ENCODE results near the gene SPRR2B.
"Not testable (repeated sequence)": the region's sequence is repeated elsewhere in the genome, so short reads cannot be mapped to it uniquely, and the experiment has no call there.

The SPRR2B gene

GRCh38 chr1:153058826-153059784 lies 12.3 kb downstream of the SPRR2B start:
- Mint-ChIP-seq H3K27me3 (peaks cover 15% of the 10 kb centered on the region), H3K27ac (no peak overlapping the region), H3K4me1 (no peaks in the 10 kb centered on the region), H3K4me3 (no peak overlapping the region), H3K36me3 (no peaks in the 10 kb centered on the region), H3K9me3 (no peaks in the 10 kb centered on the region)
- no peak for ATAC-seq (ENCODE audit: low read depth)
- DNase-seq (ENCODE audit: low spot score in 2 of 2): no peak

GRCh38 chr1:153058154-153058553 lies 13.3 kb downstream of the SPRR2B start:
- H3K4me1 Mint-ChIP-seq: no peaks in the 10 kb centered on the region
- no peaks in the 10 kb centered on the region for H3K9me3 Mint-ChIP-seq
- no peak overlapping the region for H3K4me3 Mint-ChIP-seq
- DNase-seq (ENCODE audit: low spot score in 2 of 2) (no peak), ATAC-seq (ENCODE audit: low read depth) (no peak)
- no peak overlapping the region for H3K27ac Mint-ChIP-seq
- no peaks in the 10 kb centered on the region for H3K36me3 Mint-ChIP-seq
- H3K27me3 Mint-ChIP-seq: peaks cover 19% of the 10 kb centered on the region

GRCh38 chr1:153057375-153057774 lies 14.0 kb downstream of the SPRR2B start, which contains the start of gene SPRR2A:
Gene SPRR2A, minus strand, starts transcription at chr1:153057512. Its CDS starts 777 bp downstream, at chr1:153056735.
- Mint-ChIP-seq H3K9me3 (peaks cover 4% of the 10 kb centered on the region), H3K36me3 (no peaks in the 10 kb centered on the region), H3K4me3 (no peak within 1 kb of the TSS), H3K27ac (no peak within 1 kb of the TSS), H3K27me3 (peaks cover 20% of the 10 kb centered on the region), H3K4me1 (no peaks in the 10 kb centered on the region)
- ATAC-seq (ENCODE audit: low read depth): no peak
- DNase-seq (ENCODE audit: low spot score in 2 of 2): no peak

- H3K4me3 Mint-ChIP-seq; H3K27ac Mint-ChIP-seq; H3K9me3 Mint-ChIP-seq; DNase-seq (ENCODE audit: low spot score in 2 of 2); ATAC-seq (ENCODE audit: low read depth); H3K4me1 Mint-ChIP-seq; H3K36me3 Mint-ChIP-seq: not testable (repeated sequence)
- H3K27me3 Mint-ChIP-seq: peaks cover 22% of the 10 kb centered on the region
These were observed 15.3 kb downstream of the SPRR2B start for GRCh38 chr1:153056111-153056510.

- Mint-ChIP-seq H3K4me1 (no peaks in the 10 kb centered on the region), H3K27me3 (peaks cover 24% of the 10 kb centered on the region), H3K27ac (no peak overlapping the region), H3K4me3 (no peak overlapping the region), H3K36me3 (no peaks in the 10 kb centered on the region), H3K9me3 (peaks cover 6% of the 10 kb centered on the region)
- ATAC-seq (ENCODE audit: low read depth): no peak
- no peak for DNase-seq (ENCODE audit: low spot score in 2 of 2)
These were observed 22.2 kb downstream of the SPRR2B start for GRCh38 chr1:153049211-153049610.

GRCh38 chr1:153040950-153041631 lies 30.3 kb downstream of the SPRR2B start, which contains the start of gene SPRR2D:
Gene SPRR2D, minus strand, starts transcription at chr1:153041120. Its CDS starts 774 bp downstream, at chr1:153040346.
- Mint-ChIP-seq H3K36me3 (no peaks in the 10 kb centered on the region), H3K27ac (no peak within 1 kb of the TSS), H3K27me3 (peaks cover 33% of the 10 kb centered on the region), H3K4me1 (no peaks in the 10 kb centered on the region), H3K4me3 (no peak within 1 kb of the TSS), H3K9me3 (peaks cover 4% of the 10 kb centered on the region)
- DNase-seq (ENCODE audit: low spot score in 2 of 2) (no peak), ATAC-seq (ENCODE audit: low read depth) (no peak)

- Mint-ChIP-seq H3K27ac (no peak overlapping the region), H3K4me3 (no peak overlapping the region), H3K36me3 (no peaks in the 10 kb centered on the region), H3K27me3 (peaks cover 15% of the 10 kb centered on the region), H3K4me1 (no peaks in the 10 kb centered on the region), H3K9me3 (peaks cover 4% of the 10 kb centered on the region)
- ATAC-seq (ENCODE audit: low read depth) (no peak), DNase-seq (ENCODE audit: low spot score in 2 of 2) (no peak)
These were observed 36.2 kb downstream of the SPRR2B start for GRCh38 chr1:153035211-153035610.

GRCh38 chr1:153032677-153033308 lies 38.6 kb downstream of the SPRR2B start:
- ATAC-seq (ENCODE audit: low read depth): no peak
- Mint-ChIP-seq H3K9me3 (no peaks in the 10 kb centered on the region), H3K36me3 (peaks cover 1% of the 10 kb centered on the region)

GRCh38 chr1:153032073-153032472 lies 39.3 kb downstream of the SPRR2B start:
- H3K27ac Mint-ChIP-seq: no peak overlapping the region
- H3K4me3 Mint-ChIP-seq: no peak overlapping the region
- peaks cover 1% of the 10 kb centered on the region for H3K36me3 Mint-ChIP-seq
- H3K27me3 Mint-ChIP-seq: peaks cover 8% of the 10 kb centered on the region
- no peaks in the 10 kb centered on the region for H3K9me3 Mint-ChIP-seq
- ATAC-seq (ENCODE audit: low read depth): no peak
- DNase-seq (ENCODE audit: low spot score in 2 of 2): no peak
- no peaks in the 10 kb centered on the region for H3K4me1 Mint-ChIP-seq

More at GRCh38 chr1:153032677-153033308, 38.6 kb downstream of the SPRR2B start:
- no peak for DNase-seq (ENCODE audit: low spot score in 2 of 2)
- Mint-ChIP-seq H3K27me3 (peaks cover 9% of the 10 kb centered on the region), H3K4me3 (no peak overlapping the region), H3K27ac (no peak overlapping the region), H3K4me1 (no peaks in the 10 kb centered on the region)

GRCh38 chr1:153030895-153031294 lies 40.5 kb downstream of the SPRR2B start, which contains the start of gene SPRR1B:
Gene SPRR1B, plus strand, starts transcription at chr1:153031203. Its CDS starts 1,143 bp downstream, at chr1:153032346.
- no peaks in the 10 kb centered on the region for H3K4me1 Mint-ChIP-seq
- H3K27me3 Mint-ChIP-seq: peaks cover 8% of the 10 kb centered on the region
- no peak within 1 kb of the TSS for H3K27ac Mint-ChIP-seq
- no peak for ATAC-seq (ENCODE audit: low read depth)
- H3K9me3 Mint-ChIP-seq: no peaks in the 10 kb centered on the region
- DNase-seq (ENCODE audit: low spot score in 2 of 2): no peak
- H3K4me3 Mint-ChIP-seq: no peak within 1 kb of the TSS
- peaks cover 1% of the 10 kb centered on the region for H3K36me3 Mint-ChIP-seq

- DNase-seq (ENCODE audit: low spot score in 2 of 2): no peak
- no peak overlapping the region for H3K4me3 Mint-ChIP-seq
- H3K4me1 Mint-ChIP-seq: no peaks in the 10 kb centered on the region
- peaks cover 8% of the 10 kb centered on the region for H3K27me3 Mint-ChIP-seq
- H3K9me3 Mint-ChIP-seq: no peaks in the 10 kb centered on the region
- no peak overlapping the region for H3K27ac Mint-ChIP-seq
- no peak for ATAC-seq (ENCODE audit: low read depth)
- H3K36me3 Mint-ChIP-seq: peaks cover 1% of the 10 kb centered on the region
These were observed 42.6 kb downstream of the SPRR2B start for GRCh38 chr1:153028766-153029165.

- Mint-ChIP-seq H3K9me3 (peaks cover 1% of the 10 kb centered on the region), H3K27ac (no peak overlapping the region), H3K36me3 (peaks cover 1% of the 10 kb centered on the region), H3K4me1 (peaks cover 3% of the 10 kb centered on the region), H3K27me3 (peaks cover 13% of the 10 kb centered on the region), H3K4me3 (no peak overlapping the region)
- DNase-seq (ENCODE audit: low spot score in 2 of 2) (no peak), ATAC-seq (ENCODE audit: low read depth) (no peak)
These were observed 45.6 kb downstream of the SPRR2B start for GRCh38 chr1:153025797-153026196.

GRCh38 chr1:153024413-153024812 lies 47.0 kb downstream of the SPRR2B start:
- Mint-ChIP-seq H3K4me1 (peaks cover 3% of the 10 kb centered on the region), H3K4me3 (no peak overlapping the region), H3K36me3 (peaks cover 1% of the 10 kb centered on the region), H3K9me3 (peaks cover 1% of the 10 kb centered on the region), H3K27me3 (peaks cover 18% of the 10 kb centered on the region), H3K27ac (no peak overlapping the region)
- no peak for DNase-seq (ENCODE audit: low spot score in 2 of 2)
- no peak for ATAC-seq (ENCODE audit: low read depth)

- Mint-ChIP-seq H3K9me3 (peaks cover 1% of the 10 kb centered on the region), H3K4me1 (peaks cover 3% of the 10 kb centered on the region), H3K27ac (no peak overlapping the region), H3K36me3 (no peaks in the 10 kb centered on the region), H3K4me3 (no peak overlapping the region), H3K27me3 (peaks cover 20% of the 10 kb centered on the region)
- no peak for DNase-seq (ENCODE audit: low spot score in 2 of 2)
- ATAC-seq (ENCODE audit: low read depth): no peak
These were observed 48.3 kb downstream of the SPRR2B start for GRCh38 chr1:153023109-153023508.

All from memory B cell (primary cell).